ENCODE measurements around the gene GAS6.

Gene GAS6

DNA sequence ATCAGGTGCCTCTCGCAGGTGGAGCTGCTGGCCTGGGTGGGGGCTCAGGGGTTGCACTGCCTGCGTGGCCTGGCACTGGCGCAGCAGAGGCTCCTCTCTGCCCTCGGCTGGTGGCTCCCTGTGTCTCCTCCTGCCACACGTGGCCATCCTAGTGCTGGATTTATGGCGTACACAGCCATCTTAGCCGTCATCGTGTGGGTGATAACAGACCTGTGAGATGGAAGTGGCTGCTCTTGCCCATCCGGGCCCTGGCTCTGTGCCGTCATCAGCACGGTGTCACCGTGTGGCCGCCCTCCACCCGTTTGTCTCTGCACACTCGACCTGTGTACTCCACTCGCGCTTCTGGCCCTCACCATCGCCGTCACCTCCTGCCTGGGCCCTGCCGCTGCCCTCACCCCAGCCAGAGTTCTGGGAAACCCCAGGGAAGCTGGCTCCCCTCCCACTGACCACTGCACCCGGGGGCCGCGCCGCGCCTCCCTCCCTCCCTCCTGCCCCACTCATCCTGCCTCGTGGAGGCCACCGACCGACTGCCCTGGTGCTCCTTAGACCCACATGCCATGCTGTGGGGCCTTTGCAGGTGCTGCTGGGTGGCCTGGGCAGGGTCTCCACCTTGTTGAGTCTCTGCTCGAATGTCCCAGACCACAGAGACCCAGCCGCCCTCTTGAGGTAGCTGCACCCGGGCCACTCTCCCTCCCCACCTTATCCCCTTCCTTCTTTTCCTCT lies 75.3 kb downstream of the GAS6 start:
- H3K4me2 ChIP-seq (ENCODE audit: insufficient read depth, low read length): no peak overlapping the region
- H3K79me2 ChIP-seq (ENCODE audit: insufficient read depth, low read length): no peaks in the 10 kb centered on the region
- TF ChIP-seq, protein P1, sequence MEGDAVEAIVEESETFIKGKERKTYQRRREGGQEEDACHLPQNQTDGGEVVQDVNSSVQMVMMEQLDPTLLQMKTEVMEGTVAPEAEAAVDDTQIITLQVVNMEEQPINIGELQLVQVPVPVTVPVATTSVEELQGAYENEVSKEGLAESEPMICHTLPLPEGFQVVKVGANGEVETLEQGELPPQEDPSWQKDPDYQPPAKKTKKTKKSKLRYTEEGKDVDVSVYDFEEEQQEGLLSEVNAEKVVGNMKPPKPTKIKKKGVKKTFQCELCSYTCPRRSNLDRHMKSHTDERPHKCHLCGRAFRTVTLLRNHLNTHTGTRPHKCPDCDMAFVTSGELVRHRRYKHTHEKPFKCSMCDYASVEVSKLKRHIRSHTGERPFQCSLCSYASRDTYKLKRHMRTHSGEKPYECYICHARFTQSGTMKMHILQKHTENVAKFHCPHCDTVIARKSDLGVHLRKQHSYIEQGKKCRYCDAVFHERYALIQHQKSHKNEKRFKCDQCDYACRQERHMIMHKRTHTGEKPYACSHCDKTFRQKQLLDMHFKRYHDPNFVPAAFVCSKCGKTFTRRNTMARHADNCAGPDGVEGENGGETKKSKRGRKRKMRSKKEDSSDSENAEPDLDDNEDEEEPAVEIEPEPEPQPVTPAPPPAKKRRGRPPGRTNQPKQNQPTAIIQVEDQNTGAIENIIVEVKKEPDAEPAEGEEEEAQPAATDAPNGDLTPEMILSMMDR (IDR thresholded peaks at IDR 0.05; ENCODE audit: borderline replicate concordance, extremely low read depth, low read length, poor library complexity, severe bottlenecking): no peak
- TF ChIP-seq EZH2 (IDR thresholded peaks at IDR 0.05; ENCODE audit: borderline replicate concordance, low read depth, low read length, severe bottlenecking): no peak
- DNase-seq (no peak), ATAC-seq (ENCODE audit: insufficient read depth, low read depth) (no peak)
- H3K4me3 ChIP-seq (ENCODE audit: low read depth in 1 of 2, low read length in 2 of 2): no peak overlapping the region
- H3K9ac ChIP-seq (ENCODE audit: low read depth, low read length): no peak overlapping the region
- H3K27ac ChIP-seq (ENCODE audit: low read length): no peak overlapping the region
- H3K9me3 ChIP-seq (ENCODE audit: insufficient read depth, low read length, severe bottlenecking): no peaks in the 10 kb centered on the region
- no peak overlapping the region for H2AFZ ChIP-seq (ENCODE audit: low read depth, low read length)
- H4K20me1 ChIP-seq (ENCODE audit: insufficient read depth, low read length): 0 out of 2 replicates have a peak, but pooled peaks cover 10% of the 10 kb centered on the region
- H3K4me1 ChIP-seq (ENCODE audit: insufficient read depth, low read length): 0 out of 2 replicates have a peak, but pooled peaks cover 3% of the 10 kb centered on the region
- H3K36me3 ChIP-seq (ENCODE audit: insufficient read depth, low read length): no peaks in the 10 kb centered on the region
- H3K27me3 ChIP-seq (ENCODE audit: insufficient read depth, low read length, poor library complexity): no peaks in the 10 kb centered on the region

DNA sequence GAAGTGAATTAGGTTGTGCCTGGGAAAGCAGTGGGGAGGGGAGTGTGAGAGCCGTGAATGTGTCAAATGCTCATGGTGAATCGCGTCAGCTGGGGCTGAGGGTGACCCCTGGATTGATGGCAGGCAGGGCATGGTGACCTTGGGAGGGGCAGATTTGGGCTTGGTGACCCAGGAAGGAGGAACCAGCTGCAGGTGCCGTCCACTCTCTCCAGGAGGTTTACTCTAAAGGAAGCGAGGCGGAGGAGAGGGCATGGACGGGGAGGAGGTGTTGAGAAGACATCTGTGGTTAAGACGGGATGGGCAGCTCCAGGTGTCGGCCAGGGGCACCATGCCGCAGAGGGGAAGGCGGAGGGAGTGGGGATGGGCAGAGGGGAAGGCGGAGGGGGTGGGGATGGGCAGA lies 76.2 kb downstream of the GAS6 start:
- H3K79me2 ChIP-seq (ENCODE audit: insufficient read depth, low read length): no peaks in the 10 kb centered on the region
- no peaks in the 10 kb centered on the region for H3K9me3 ChIP-seq (ENCODE audit: insufficient read depth, low read length, severe bottlenecking)
- no peak for DNase-seq
- no peak for TF ChIP-seq EZH2 (IDR thresholded peaks at IDR 0.05; ENCODE audit: borderline replicate concordance, low read depth, low read length, severe bottlenecking)
- TF ChIP-seq, protein P1 (IDR thresholded peaks at IDR 0.05; ENCODE audit: borderline replicate concordance, extremely low read depth, low read length, poor library complexity, severe bottlenecking): no peak
- H3K4me2 ChIP-seq (ENCODE audit: insufficient read depth, low read length): no peak overlapping the region
- H3K4me3 ChIP-seq (ENCODE audit: low read depth in 1 of 2, low read length in 2 of 2): no peak overlapping the region
- no peaks in the 10 kb centered on the region for H3K36me3 ChIP-seq (ENCODE audit: insufficient read depth, low read length)
- no peak overlapping the region for H3K27ac ChIP-seq (ENCODE audit: low read length)
- H3K4me1 ChIP-seq (ENCODE audit: insufficient read depth, low read length): 0 out of 2 replicates have a peak, but pooled peaks cover 3% of the 10 kb centered on the region
- peaks cover 3% of the 10 kb centered on the region for H3K27me3 ChIP-seq (ENCODE audit: insufficient read depth, low read length, poor library complexity)
- H2AFZ ChIP-seq (ENCODE audit: low read depth, low read length): no peak overlapping the region
- H3K9ac ChIP-seq (ENCODE audit: low read depth, low read length): no peak overlapping the region
- ATAC-seq (ENCODE audit: insufficient read depth, low read depth): no peak
- 0 out of 2 replicates have a peak, but pooled peaks cover 10% of the 10 kb centered on the region for H4K20me1 ChIP-seq (ENCODE audit: insufficient read depth, low read length)

- TF ChIP-seq EZH2 (IDR thresholded peaks at IDR 0.05; ENCODE audit: borderline replicate concordance, low read depth, low read length, severe bottlenecking): no peak
- TF ChIP-seq, protein P1 (IDR thresholded peaks at IDR 0.05; ENCODE audit: borderline replicate concordance, extremely low read depth, low read length, poor library complexity, severe bottlenecking): no peak
- Histone ChIP-seq H3K4me2 (ENCODE audit: insufficient read depth, low read length) (no peak overlapping the region), H3K9me3 (ENCODE audit: insufficient read depth, low read length, severe bottlenecking) (no peaks in the 10 kb centered on the region), H3K27me3 (ENCODE audit: insufficient read depth, low read length, poor library complexity) (peaks cover 6% of the 10 kb centered on the region), H3K36me3 (ENCODE audit: insufficient read depth, low read length) (no peaks in the 10 kb centered on the region), H4K20me1 (ENCODE audit: insufficient read depth, low read length) (0 out of 2 replicates have a peak, but pooled peaks cover 10% of the 10 kb centered on the region), H3K4me3 (ENCODE audit: low read depth in 1 of 2, low read length in 2 of 2) (no peak overlapping the region), H2AFZ (ENCODE audit: low read depth, low read length) (no peak overlapping the region), H3K79me2 (ENCODE audit: insufficient read depth, low read length) (no peaks in the 10 kb centered on the region), H3K9ac (ENCODE audit: low read depth, low read length) (no peak overlapping the region), H3K27ac (ENCODE audit: low read length) (no peak overlapping the region), H3K4me1 (ENCODE audit: insufficient read depth, low read length) (0 out of 2 replicates have a peak, but pooled peaks cover 3% of the 10 kb centered on the region)
- DNase-seq (no peak), ATAC-seq (ENCODE audit: insufficient read depth, low read depth) (no peak)
Measured at GRCh38 chr13:113786262-113786841, 77.5 kb downstream of the GAS6 start.

All from DND-41 (cell line).